IMR-90 (cell line): ENCODE data around the gene COG2. TPM values are rescaled to one million over a fixed set of nuclear protein-coding genes. Genes with fewer than 3 reads are reported as not detected.

Source experiments
- ATAC-seq: fragments of 200-7000 bp; cut with Tn5 transposase; 2 replicates; pipeline ENCODE4 v1.9.1; 2020; ENCODE audit warnings: low read depth, mild to moderate bottlenecking, moderate library complexity
- BruUV-seq: library from RNA; stranded (reverse); fragments of 400-500 nt; replicated peaks from 2 replicates; lab custom pipeline; 2021; lab: Mats Ljungman, UMichigan
- CTCF ChIA-PET: fragments of 300-600 bp; formaldehyde crosslinking; extraction: SDS; loops from one replicate; lab custom pipeline; 2021; ENCODE audit warnings: antibody characterized with exemption; lab: Yijun Ruan, JAX
- POLR2A ChIA-PET: fragments of 300-600 bp; sonication (Branson Sonifier 250); formaldehyde crosslinking; loops from one replicate; lab custom pipeline; 2022; ENCODE audit warnings: antibody characterized with exemption; ENCODE audit not compliant: unreplicated experiment; lab: Charles Lee
- DNase-seq: peaks from one replicate; pipeline ENCODE4 v3.0.0; 2013
- H2AFZ ChIP-seq: replicated peaks from 2 replicates; pipeline ENCODE3; 2013; ENCODE audit warnings: low read length, mild to moderate bottlenecking; ENCODE audit not compliant: poor library complexity
- H2AK5ac ChIP-seq: 2 replicates; pipeline ENCODE4 v1.6.1; 2013; ENCODE audit warnings: low read depth, low read length, inconsistent platforms
- H2AK9ac ChIP-seq: replicated peaks from 2 replicates; pipeline ENCODE3; 2013; ENCODE audit warnings: mild to moderate bottlenecking, low read depth, low read length, moderate library complexity; ENCODE audit not compliant: poor library complexity
- H2BK120ac ChIP-seq: 2 replicates; pipeline ENCODE4 v1.6.1; 2013; ENCODE audit warnings: low read depth, low read length, inconsistent platforms
- H2BK15ac ChIP-seq: 3 replicates; pipeline ENCODE4 v1.6.1; 2013; ENCODE audit warnings: low read depth, low read length, inconsistent platforms
- H2BK20ac ChIP-seq: 2 replicates; pipeline ENCODE4 v1.6.1; 2013; ENCODE audit warnings: low read depth, mild to moderate bottlenecking, inconsistent platforms, low read length, moderate library complexity
- H2BK5ac ChIP-seq: 2 replicates; pipeline ENCODE4 v1.6.1; 2013; ENCODE audit warnings: mild to moderate bottlenecking, low read depth, low read length, inconsistent platforms; ENCODE audit not compliant: poor library complexity, severe bottlenecking
- H3K14ac ChIP-seq: replicated peaks from 2 replicates; pipeline ENCODE4 v1.6.1; 2013; ENCODE audit warnings: low read depth, low read length, inconsistent platforms
- H3K18ac ChIP-seq: 2 replicates; pipeline ENCODE4 v1.6.1; 2013; ENCODE audit warnings: low read depth, low read length, control low read depth
- H3K23ac ChIP-seq: 2 replicates; pipeline ENCODE4 v1.6.1; 2013; ENCODE audit warnings: low read depth, low read length, inconsistent platforms
- H3K27ac ChIP-seq: 2 replicates; pipeline ENCODE4 v1.5.1; 2013; ENCODE audit warnings: mild to moderate bottlenecking, control low read depth, low read length; ENCODE audit not compliant: insufficient read depth
- H3K27me3 ChIP-seq: 2 replicates; pipeline ENCODE4 v1.6.1; 2013; ENCODE audit warnings: low read length; ENCODE audit not compliant: control insufficient read depth, insufficient read depth
- H3K36me3 ChIP-seq: 2 replicates; pipeline ENCODE4 v1.6.1; 2013; ENCODE audit warnings: low read length, mixed read lengths; ENCODE audit not compliant: control insufficient read depth, insufficient read depth
- H3K4ac ChIP-seq: 2 replicates; pipeline ENCODE4 v1.6.1; 2013; ENCODE audit warnings: low read depth, low read length, inconsistent platforms
- H3K4me1 ChIP-seq: 2 replicates; pipeline ENCODE4 v1.6.1; 2013; ENCODE audit warnings: low read length, mixed read lengths; ENCODE audit not compliant: control insufficient read depth, insufficient read depth
- H3K4me2 ChIP-seq: 2 replicates; pipeline ENCODE4 v1.6.1; 2013; ENCODE audit warnings: low read depth, mild to moderate bottlenecking, control low read depth, low read length, moderate library complexity
- H3K4me3 ChIP-seq: 2 replicates; pipeline ENCODE4 v1.5.1; 2013; ENCODE audit warnings: low read depth, mild to moderate bottlenecking, control low read depth, low read length, moderate library complexity; ENCODE audit not compliant: insufficient read depth
- H3K56ac ChIP-seq: 2 replicates; pipeline ENCODE4 v1.6.1; 2013; ENCODE audit warnings: low read length, inconsistent platforms; ENCODE audit not compliant: insufficient read depth; ENCODE audit errors: extremely low read depth
- H3K79me1 ChIP-seq, 2 experiments: 2 replicates each; pipeline ENCODE4 v1.6.1; 2013; ENCODE audit warnings: low read length in 2 of 2, inconsistent platforms in 1 of 2, low read depth in 1 of 2
- H3K9ac ChIP-seq: 2 replicates; pipeline ENCODE4 v1.6.1; 2013; ENCODE audit warnings: low read depth, low read length, control low read depth
- H3K9me1 ChIP-seq: 2 replicates; pipeline ENCODE4 v1.6.1; 2013; ENCODE audit warnings: low read length, inconsistent platforms; ENCODE audit not compliant: insufficient read depth
- H3K9me3 ChIP-seq: 2 replicates; pipeline ENCODE4 v1.6.1; 2013; ENCODE audit warnings: low read length; ENCODE audit not compliant: control insufficient read depth, insufficient read depth
- H4K20me1 ChIP-seq: 2 replicates; pipeline ENCODE4 v1.6.1; 2013; ENCODE audit warnings: low read length, inconsistent platforms; ENCODE audit not compliant: insufficient read depth
- H4K5ac ChIP-seq: 2 replicates; pipeline ENCODE4 v1.6.1; 2013; ENCODE audit warnings: mild to moderate bottlenecking, low read depth, low read length, control low read depth
- H4K8ac ChIP-seq, 2 experiments: 2 replicates each; pipeline ENCODE4 v1.6.1; 2013; ENCODE audit warnings: low read depth in 2 of 2, low read length in 2 of 2, control low read depth in 1 of 2, inconsistent platforms in 1 of 2
- H4K91ac ChIP-seq: 2 replicates; pipeline ENCODE4 v1.6.1; 2013; ENCODE audit warnings: low read depth, low read length, inconsistent platforms; ENCODE audit not compliant: insufficient read depth
- BHLHE40 ChIP-seq: fragments of 150-350 bp; IDR thresholded peaks from 2 replicates; pipeline ENCODE4 v1.6.1; 2016; ENCODE audit warnings: mild to moderate bottlenecking, low read depth, low read length
- CEBPB ChIP-seq: IDR thresholded peaks from 2 replicates; pipeline ENCODE4 v1.6.1; 2012; ENCODE audit warnings: low read depth, low read length, improper control_type of control experiment
- CHD1 ChIP-seq: IDR thresholded peaks from 2 replicates; pipeline ENCODE4 v1.6.1; 2012; ENCODE audit warnings: low read depth, low read length, improper control_type of control experiment
- CTCF ChIP-seq: conservative IDR thresholded peaks from 2 replicates; pipeline ENCODE4 v1.5.1; 2012; ENCODE audit warnings: mild to moderate bottlenecking, low read depth, low read length, improper control_type of control experiment
- ELK1 ChIP-seq: fragments of 150-350 bp; IDR thresholded peaks from 2 replicates; pipeline ENCODE4 v1.6.1; 2016; ENCODE audit warnings: low read depth, mild to moderate bottlenecking, low read length, moderate library complexity, borderline replicate concordance
- MAFK ChIP-seq: IDR thresholded peaks from 2 replicates; pipeline ENCODE4 v1.6.1; 2012; ENCODE audit warnings: low read depth, low read length, improper control_type of control experiment
- MAZ ChIP-seq: IDR thresholded peaks from 2 replicates; pipeline ENCODE4 v1.6.1; 2012; ENCODE audit warnings: low read depth, mild to moderate bottlenecking, low read length, improper control_type of control experiment, moderate library complexity, borderline replicate concordance
- MXI1 ChIP-seq: IDR thresholded peaks from 2 replicates; pipeline ENCODE4 v1.6.1; 2012; ENCODE audit warnings: low read depth, mild to moderate bottlenecking, low read length, moderate library complexity, borderline replicate concordance
- NFE2L2 ChIP-seq: fragments of 150-350 bp; IDR thresholded peaks from 2 replicates; pipeline ENCODE4 v1.6.1; 2016; ENCODE audit warnings: low read depth, mild to moderate bottlenecking, low read length
- POLR2A ChIP-seq: IDR thresholded peaks from 2 replicates; pipeline ENCODE4 v1.6.1; 2012; ENCODE audit warnings: mild to moderate bottlenecking, low read depth, low read length
- RCOR1 ChIP-seq: IDR thresholded peaks from 2 replicates; pipeline ENCODE4 v1.6.1; 2012; ENCODE audit warnings: mild to moderate bottlenecking, low read length, improper control_type of control experiment; ENCODE audit not compliant: insufficient replicate concordance
- RFX5 ChIP-seq: IDR thresholded peaks from 2 replicates; pipeline ENCODE4 v1.8.0; 2012; ENCODE audit warnings: low read depth, mild to moderate bottlenecking, low read length, moderate library complexity
- SMC3 ChIP-seq: fragments of 150-350 bp; IDR thresholded peaks from 2 replicates; pipeline ENCODE4 v1.6.1; 2016; ENCODE audit warnings: low read depth, mild to moderate bottlenecking, antibody characterized with exemption, low read length, moderate library complexity
- USF2 ChIP-seq: fragments of 150-350 bp; IDR thresholded peaks from 2 replicates; pipeline ENCODE4 v1.6.1; 2017; ENCODE audit warnings: mild to moderate bottlenecking, antibody characterized with exemption, low read length, low read depth
- WGBS, 2 experiments: methylation state at CpG; one replicate each; pipeline versions ENCODE4 v1.1.5 to v1.1.7; 2013; ENCODE audit warnings: missing lambda C conversion rate in 2 of 2; ENCODE audit not compliant: insufficient read length in 1 of 2; ENCODE audit errors: extremely low coverage in 2 of 2; 5-methylcytosine and 5-hydroxymethylcytosine counted together
- dilution Hi-C: fragments of 300-500 bp; cut with HindIII; formaldehyde crosslinking; loops from one replicate; pipeline ENCODE4 v1.14.3; 2018; ENCODE audit warnings: low sequenced_read_pairs; ENCODE audit not compliant: unreplicated experiment
- in situ Hi-C: fragments of 300-500 bp; cut with MboI; formaldehyde crosslinking; loops from 3 replicates; pipeline ENCODE4 v1.14.3; 2019; ENCODE audit warnings: low sequenced_read_pairs, inconsistent platforms, mixed read lengths
- intact Hi-C: fragments of 100-400 bp; cut with micrococcal nuclease; formaldehyde crosslinking; loops from 2 replicates; pipeline ENCODE4 v1.10.0; 2022
- polyA plus RNA-seq, 3 experiments: library from polyadenylated mRNA; depleted of rRNA; stranded (reverse); fragments of >200 nt; gene quantifications; 2 replicates each; pipeline ENCODE4 v1.2.3, GENCODE V29; 2012; ENCODE audit warnings: low replicate concordance in 1 of 3
- total RNA-seq: library from RNA; depleted of rRNA; stranded (reverse); fragments of >200 nt; gene quantifications from 2 replicates; pipeline ENCODE4 v1.2.3, GENCODE V29; 2012

Gene COG2
- total and polyA plus RNA-seq, 2 of the 4 experiments (the other 2 are of a cell fraction): 9.1 to 16.7 TPM

DNA sequence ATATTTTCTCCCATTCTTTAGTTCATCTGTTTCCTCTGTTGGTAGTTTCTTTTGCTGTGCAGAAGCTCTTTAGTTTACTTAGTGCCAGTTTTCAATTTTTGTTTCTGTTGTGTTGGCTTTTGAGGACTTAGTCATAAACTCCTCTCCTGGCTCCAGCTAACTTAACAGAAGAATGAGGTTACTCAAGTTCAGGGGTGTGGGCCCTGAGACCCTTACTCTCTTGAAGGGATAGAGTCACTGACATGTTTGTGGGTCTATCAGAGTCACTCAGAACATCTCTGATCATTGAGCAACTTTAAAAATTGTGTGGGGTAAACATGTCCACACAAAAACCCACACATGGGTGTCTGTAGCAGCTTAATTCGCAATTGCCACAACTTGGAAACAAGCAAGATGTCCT lies 57.4 kb downstream of the COG2 start:
- H3K27me3 ChIP-seq: peaks cover 2% of the 10 kb centered on the region
- H4K91ac ChIP-seq: no peak overlapping the region
- H3K36me3 ChIP-seq: 0 out of 2 replicates have a peak, but pooled peaks cover 1% of the 10 kb centered on the region
- ChIA-PET POLR2A (no interaction called here), CTCF (no interaction called here)
- no peak overlapping the region for H3K18ac ChIP-seq
- WGBS, 2 experiments: no CpG with 5 or more reads among the region's 1 CpG
- H3K9me3 ChIP-seq: no peaks in the 10 kb centered on the region
- H2BK120ac ChIP-seq: no peak overlapping the region
- no peaks in the 10 kb centered on the region for H3K79me1 ChIP-seq
- H2AK5ac ChIP-seq: no peak overlapping the region
- DNase-seq: no peak
- no peaks in the 10 kb centered on the region for H3K9me1 ChIP-seq
- H3K4ac ChIP-seq: no peak overlapping the region
- H4K5ac ChIP-seq: no peak overlapping the region
- no peak overlapping the region for H3K9ac ChIP-seq
- H3K4me2 ChIP-seq: no peak overlapping the region
- no peak overlapping the region for H2BK5ac ChIP-seq
- no peak overlapping the region for H3K4me3 ChIP-seq
- no peak overlapping the region for H3K27ac ChIP-seq
- no peak overlapping the region for H2BK20ac ChIP-seq
- H3K56ac ChIP-seq: no peak overlapping the region
- no peaks in the 10 kb centered on the region for H4K20me1 ChIP-seq
- ATAC-seq: no peak
- H2BK15ac ChIP-seq: no peak overlapping the region
- TF ChIP-seq ELK1 (no peak), SMC3 (no peak), POLR2A (no peak), CHD1 (no peak), RFX5 (no peak), CTCF (no peak), CEBPB (no peak), MAZ (no peak), NFE2L2 (no peak), MXI1 (no peak), BHLHE40 (no peak), MAFK (no peak), USF2 (no peak), RCOR1 (no peak)
- no peak overlapping the region for H3K23ac ChIP-seq
- no peak overlapping the region for H3K14ac ChIP-seq
- no peak overlapping the region for H2AK9ac ChIP-seq
- H2AFZ ChIP-seq: no peak overlapping the region
- H4K8ac ChIP-seq: no peak overlapping the region
- peaks cover 2% of the 10 kb centered on the region; the same call in 1 of the 2 replicates for H3K4me1 ChIP-seq
- no TSS peak for BruUV-seq
- in situ Hi-C loops: no loop called here
- intact Hi-C loops: no loop called here
- dilution Hi-C loops: no loop called here
